ENCODE measurements around the gene HOXA6.

HOXA6 gene

DNA sequence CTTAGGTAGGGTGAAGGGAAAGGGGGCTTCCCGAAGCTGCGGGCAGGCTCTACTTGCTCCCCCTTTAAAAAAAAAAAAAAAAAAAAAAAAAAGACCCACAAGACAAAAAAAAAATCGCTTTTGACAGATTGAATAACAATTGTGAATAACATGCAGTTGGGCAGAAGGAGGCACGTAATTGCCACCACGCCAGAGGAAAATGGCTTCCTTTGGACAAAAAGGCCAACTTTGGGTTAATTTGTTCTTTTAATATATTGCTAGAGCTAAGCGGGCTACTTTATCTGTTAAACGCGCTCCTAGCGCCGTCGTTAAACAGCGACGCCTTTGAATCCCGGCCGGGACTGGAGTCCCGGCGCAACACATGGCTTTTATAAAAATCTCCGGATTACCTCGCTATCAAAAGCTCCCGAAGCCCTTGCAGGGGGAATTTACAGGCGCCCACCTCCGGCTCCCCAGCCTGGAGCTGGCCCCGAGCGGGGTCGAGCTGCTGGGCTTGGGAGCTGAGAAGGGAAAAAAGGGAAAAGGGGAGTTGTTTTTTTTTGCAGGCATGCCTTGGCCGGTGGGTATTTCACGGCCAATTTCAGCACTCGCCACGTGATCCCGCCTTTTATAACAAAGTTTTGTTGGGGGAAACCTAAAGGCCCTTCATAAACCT, 36.2 kb upstream of the HOXA6 start:
- H3K4me3 ChIP-seq (ENCODE audit: low read depth, low read length) = no peak overlapping the region
- DNase-seq (ENCODE audit: low read depth) = no peak
- TF ChIP-seq, protein P1, sequence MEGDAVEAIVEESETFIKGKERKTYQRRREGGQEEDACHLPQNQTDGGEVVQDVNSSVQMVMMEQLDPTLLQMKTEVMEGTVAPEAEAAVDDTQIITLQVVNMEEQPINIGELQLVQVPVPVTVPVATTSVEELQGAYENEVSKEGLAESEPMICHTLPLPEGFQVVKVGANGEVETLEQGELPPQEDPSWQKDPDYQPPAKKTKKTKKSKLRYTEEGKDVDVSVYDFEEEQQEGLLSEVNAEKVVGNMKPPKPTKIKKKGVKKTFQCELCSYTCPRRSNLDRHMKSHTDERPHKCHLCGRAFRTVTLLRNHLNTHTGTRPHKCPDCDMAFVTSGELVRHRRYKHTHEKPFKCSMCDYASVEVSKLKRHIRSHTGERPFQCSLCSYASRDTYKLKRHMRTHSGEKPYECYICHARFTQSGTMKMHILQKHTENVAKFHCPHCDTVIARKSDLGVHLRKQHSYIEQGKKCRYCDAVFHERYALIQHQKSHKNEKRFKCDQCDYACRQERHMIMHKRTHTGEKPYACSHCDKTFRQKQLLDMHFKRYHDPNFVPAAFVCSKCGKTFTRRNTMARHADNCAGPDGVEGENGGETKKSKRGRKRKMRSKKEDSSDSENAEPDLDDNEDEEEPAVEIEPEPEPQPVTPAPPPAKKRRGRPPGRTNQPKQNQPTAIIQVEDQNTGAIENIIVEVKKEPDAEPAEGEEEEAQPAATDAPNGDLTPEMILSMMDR (IDR thresholded peaks at IDR 0.05; ENCODE audit: insufficient read depth, low read depth, low read length, missing control alignments) = no peak

DNA sequence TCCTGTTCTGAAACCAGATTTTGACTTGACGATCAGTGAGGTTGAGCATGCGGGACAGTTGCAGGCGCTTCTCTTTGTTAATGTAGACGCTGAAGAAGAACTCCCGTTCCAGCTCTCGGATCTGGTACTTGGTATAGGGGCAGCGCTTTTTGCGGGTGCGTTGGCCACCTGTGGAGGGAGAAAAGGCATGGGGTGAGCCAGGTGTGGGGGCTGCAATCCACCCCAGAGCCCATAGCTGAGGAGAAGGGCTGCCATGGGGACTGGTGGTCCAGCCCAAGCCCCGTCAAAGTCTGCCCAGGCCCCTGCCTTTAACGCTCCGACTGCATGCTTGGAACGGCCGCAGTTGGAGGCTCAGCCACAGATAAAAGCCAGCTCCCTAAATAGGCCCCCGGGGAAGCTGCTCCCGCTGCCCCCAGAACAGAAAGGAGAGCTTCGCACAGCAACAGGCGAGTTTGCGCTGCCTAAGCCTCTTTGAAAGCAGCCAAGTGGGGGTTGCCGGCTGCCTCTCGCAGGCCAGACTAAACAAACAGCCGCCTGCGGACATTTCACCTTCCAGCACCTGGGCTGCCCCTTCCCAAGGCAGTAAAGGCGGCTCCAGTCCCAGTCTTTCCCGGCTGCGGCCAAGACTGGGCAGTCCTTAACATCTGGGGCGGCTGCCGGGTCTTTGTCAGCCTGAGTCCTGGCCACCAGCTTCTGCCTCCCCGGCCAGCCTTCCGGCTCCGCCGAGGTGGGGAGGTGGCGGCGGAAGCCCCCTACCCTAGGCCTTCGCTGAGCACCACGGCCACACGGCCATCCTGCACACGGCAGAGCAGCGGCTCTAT, 35.5 kb upstream of the HOXA6 start:
- H3K4me3 ChIP-seq (ENCODE audit: low read depth, low read length) = no peak overlapping the region
- TF ChIP-seq, protein P1 (IDR thresholded peaks at IDR 0.05; ENCODE audit: insufficient read depth, low read depth, low read length, missing control alignments) = no peak
- no peak for DNase-seq (ENCODE audit: low read depth)

DNA sequence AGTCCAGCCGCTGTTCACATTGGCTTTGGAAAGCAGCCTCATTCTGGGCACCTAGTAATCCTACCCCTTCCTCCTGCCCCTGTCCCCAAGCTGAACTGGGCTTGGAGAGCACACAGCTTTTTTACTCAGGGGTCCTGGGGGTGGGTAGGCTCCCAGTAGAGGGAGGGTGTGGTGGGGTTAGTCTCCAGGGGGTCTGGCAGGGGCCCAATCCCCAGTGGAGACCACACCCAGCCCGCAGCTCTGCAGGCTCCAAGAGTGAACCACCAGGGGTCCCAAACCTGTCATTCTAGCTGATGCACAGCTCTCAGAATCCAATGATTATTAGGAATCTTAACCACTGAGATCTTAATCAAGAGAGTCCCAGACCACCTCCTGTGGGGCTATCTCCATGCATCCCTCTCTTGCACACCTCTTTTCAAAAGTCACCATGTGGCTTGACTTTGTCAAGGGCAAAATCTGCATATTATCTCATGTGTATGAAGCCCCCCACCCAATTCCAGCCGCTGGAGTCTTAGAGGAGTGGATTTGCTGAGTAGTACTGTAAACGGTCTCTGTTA, 34.8 kb upstream of the HOXA6 start:
- DNase-seq (ENCODE audit: low read depth) = no peak
- TF ChIP-seq, protein P1 (IDR thresholded peaks at IDR 0.05; ENCODE audit: insufficient read depth, low read depth, low read length, missing control alignments) = no peak
- H3K4me3 ChIP-seq (ENCODE audit: low read depth, low read length) = no peak overlapping the region

DNA sequence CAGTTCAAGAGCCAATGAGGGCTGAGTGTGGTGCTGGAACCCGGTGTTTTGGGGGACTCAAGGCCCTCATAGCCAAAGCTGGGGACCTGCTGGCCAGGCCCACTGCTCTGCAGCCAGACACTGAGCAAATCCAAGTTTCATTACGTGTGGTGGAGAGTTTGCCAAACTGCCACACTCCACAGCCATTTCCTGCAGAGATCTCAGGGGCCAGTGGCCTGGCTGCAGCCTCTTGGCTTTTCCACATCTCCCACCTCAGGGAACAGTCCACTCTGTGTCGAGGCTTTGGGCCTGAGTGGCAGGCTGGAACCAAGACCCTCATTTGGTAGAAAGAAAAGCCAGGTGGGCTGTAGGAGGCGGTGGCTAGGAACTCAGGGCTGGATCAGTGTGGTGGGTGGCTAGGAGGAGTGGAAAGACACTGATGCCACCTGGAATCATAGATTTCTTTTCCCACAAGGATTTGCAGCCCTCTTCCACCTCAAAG, 34.3 kb upstream of the HOXA6 start:
- TF ChIP-seq, protein P1 (IDR thresholded peaks at IDR 0.05; ENCODE audit: insufficient read depth, low read depth, low read length, missing control alignments) = no peak
- no peak overlapping the region for H3K4me3 ChIP-seq (ENCODE audit: low read depth, low read length)
- DNase-seq (ENCODE audit: low read depth) = no peak

DNA sequence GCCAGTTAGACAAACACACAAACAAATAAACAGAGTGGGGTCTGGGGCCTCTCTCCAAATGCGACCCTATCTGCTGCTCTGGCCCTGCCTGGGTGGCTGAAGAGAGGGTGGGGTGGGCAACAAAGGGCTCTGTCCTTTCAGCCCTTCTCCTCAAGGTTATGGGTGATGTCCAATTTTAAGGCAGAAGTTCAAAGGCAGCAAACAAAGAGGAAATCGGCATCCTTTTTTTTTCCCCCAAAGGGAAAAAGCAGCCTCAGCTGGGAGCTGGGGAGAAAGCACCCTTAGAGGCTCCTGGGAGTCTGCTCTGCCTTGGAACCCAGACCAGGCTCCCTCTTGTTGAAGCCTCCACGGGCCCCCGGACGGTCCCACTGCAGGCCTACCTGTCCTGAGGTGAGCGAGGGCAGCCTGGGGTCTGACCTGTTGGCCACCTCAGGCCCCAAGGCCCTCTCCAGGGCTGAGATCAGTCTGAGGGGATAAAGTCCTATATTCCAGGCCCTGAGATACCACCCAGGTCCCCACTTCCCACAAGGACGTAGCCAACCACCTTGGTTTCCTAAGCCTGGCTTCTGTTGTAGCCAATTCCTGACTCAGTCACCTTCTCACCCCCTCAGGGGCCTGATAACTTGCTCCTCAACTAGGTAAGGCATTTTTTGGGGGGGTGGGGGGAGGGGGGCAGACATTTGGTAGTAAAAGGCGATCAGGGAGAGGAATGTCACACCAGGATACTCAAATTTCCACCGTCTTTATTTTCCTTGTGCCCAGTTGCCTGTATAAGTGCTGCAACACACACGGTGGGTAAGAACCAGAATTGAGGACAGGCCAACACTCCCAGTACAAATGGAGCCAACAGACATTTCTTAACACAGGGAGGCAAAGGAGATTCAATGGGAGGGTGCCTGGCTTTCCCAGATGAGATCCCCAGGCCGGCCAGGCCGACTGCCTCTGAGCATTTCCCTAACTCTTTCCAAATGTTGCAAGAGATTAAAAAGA, 33.2 kb upstream of the HOXA6 start:
- no peak overlapping the region for H3K4me3 ChIP-seq (ENCODE audit: low read depth, low read length)
- DNase-seq (ENCODE audit: low read depth) = no peak
- TF ChIP-seq, protein P1 (IDR thresholded peaks at IDR 0.05; ENCODE audit: insufficient read depth, low read depth, low read length, missing control alignments) = no peak

All from GM12865 (cell line).